ENCODE results near the gene MIER2.
"Not testable (repeated sequence)": the region's sequence is repeated elsewhere in the genome, so short reads cannot be mapped to it uniquely, and the experiment has no call there.

MIER2 gene

GRCh38 chr19:344625-345319 lies at the start of gene MIER2:
MIER2 (minus strand) TSS chr19:344796; CDS start chr19:344782, 14 bp downstream.
- DNase-seq (ENCODE audit: low spot score) = peak; percentile 97

GRCh38 chr19:393560-393959 lies 49.0 kb upstream of the MIER2 start:
- DNase-seq (ENCODE audit: low spot score) = not testable (repeated sequence)

GRCh38 chr19:392375-392970 lies 47.9 kb upstream of the MIER2 start:
- no peak for DNase-seq (ENCODE audit: low spot score)

- no peak for DNase-seq (ENCODE audit: low spot score)
Measured at GRCh38 chr19:391726-392374, 47.3 kb upstream of the MIER2 start.

GRCh38 chr19:391207-391557 lies 46.6 kb upstream of the MIER2 start:
- no peak for DNase-seq (ENCODE audit: low spot score)

- DNase-seq (ENCODE audit: low spot score) = no peak
Measured at GRCh38 chr19:390386-391206, 46.0 kb upstream of the MIER2 start.

GRCh38 chr19:389935-390289 lies 45.3 kb upstream of the MIER2 start:
- DNase-seq (ENCODE audit: low spot score) = no peak

GRCh38 chr19:389255-389934 lies 44.8 kb upstream of the MIER2 start:
- no peak for DNase-seq (ENCODE audit: low spot score)

GRCh38 chr19:388691-389090 lies 44.1 kb upstream of the MIER2 start:
- no peak for DNase-seq (ENCODE audit: low spot score)

GRCh38 chr19:387777-388176 lies 43.2 kb upstream of the MIER2 start:
- DNase-seq (ENCODE audit: low spot score) = no peak

- not testable (repeated sequence) for DNase-seq (ENCODE audit: low spot score)
Measured at GRCh38 chr19:386632-387301, 42.2 kb upstream of the MIER2 start.

- not testable (repeated sequence) for DNase-seq (ENCODE audit: low spot score)
Measured at GRCh38 chr19:386189-386588, 41.6 kb upstream of the MIER2 start.

GRCh38 chr19:384799-385169 lies 40.2 kb upstream of the MIER2 start:
- DNase-seq (ENCODE audit: low spot score) = no peak

- DNase-seq (ENCODE audit: low spot score) = no peak
Measured at GRCh38 chr19:383922-384798, 39.6 kb upstream of the MIER2 start.

- no peak for DNase-seq (ENCODE audit: low spot score)
Measured at GRCh38 chr19:383040-383439, 38.4 kb upstream of the MIER2 start.

- not testable (repeated sequence) for DNase-seq (ENCODE audit: low spot score)
Measured at GRCh38 chr19:382578-382977, 38.0 kb upstream of the MIER2 start.

GRCh38 chr19:381901-382300 lies 37.3 kb upstream of the MIER2 start:
- DNase-seq (ENCODE audit: low spot score) = not testable (repeated sequence)

- DNase-seq (ENCODE audit: low spot score) = not testable (repeated sequence)
Measured at GRCh38 chr19:380618-381219, 36.1 kb upstream of the MIER2 start.

GRCh38 chr19:379796-380195 lies 35.2 kb upstream of the MIER2 start:
- DNase-seq (ENCODE audit: low spot score) = no peak

- DNase-seq (ENCODE audit: low spot score) = no peak
Measured at GRCh38 chr19:378706-379105, 34.1 kb upstream of the MIER2 start.

Measured in hepatic stellate cell (primary cell).